Fibroblast of skin of left quadriceps (primary cell): ENCODE results near the gene TRIM10.
"Not testable (repeated sequence)": the region's sequence is repeated elsewhere in the genome, so short reads cannot be mapped to it uniquely, and the experiment has no call there.

Experiments
- DNase-seq, 2 experiments: peaks; one replicate each; pipeline ENCODE4 v3.0.0-alpha.2; 2013; ENCODE audit warnings: low read depth in 2 of 2

Gene TRIM10

DNA sequence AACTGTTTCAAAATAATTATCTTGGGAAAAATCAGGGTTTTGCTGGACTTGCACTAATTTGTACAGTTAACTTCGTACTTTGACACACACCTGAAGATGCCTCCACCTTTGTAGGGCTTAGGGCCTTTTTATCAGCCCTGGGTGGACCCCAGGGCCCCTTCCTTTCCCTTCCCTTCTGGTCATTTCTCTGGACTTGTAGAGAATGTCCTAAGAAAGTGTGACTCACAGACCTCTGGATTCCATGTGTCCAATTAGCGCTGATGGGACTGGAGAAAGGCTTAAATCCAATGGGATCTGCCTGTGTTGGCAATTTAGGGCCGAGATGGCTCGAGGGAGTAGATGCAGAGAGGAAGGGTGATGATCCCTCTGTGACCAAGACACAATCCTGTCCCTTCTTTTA, 11.7 kb upstream of the TRIM10 start:
- DNase-seq: no peak

DNA sequence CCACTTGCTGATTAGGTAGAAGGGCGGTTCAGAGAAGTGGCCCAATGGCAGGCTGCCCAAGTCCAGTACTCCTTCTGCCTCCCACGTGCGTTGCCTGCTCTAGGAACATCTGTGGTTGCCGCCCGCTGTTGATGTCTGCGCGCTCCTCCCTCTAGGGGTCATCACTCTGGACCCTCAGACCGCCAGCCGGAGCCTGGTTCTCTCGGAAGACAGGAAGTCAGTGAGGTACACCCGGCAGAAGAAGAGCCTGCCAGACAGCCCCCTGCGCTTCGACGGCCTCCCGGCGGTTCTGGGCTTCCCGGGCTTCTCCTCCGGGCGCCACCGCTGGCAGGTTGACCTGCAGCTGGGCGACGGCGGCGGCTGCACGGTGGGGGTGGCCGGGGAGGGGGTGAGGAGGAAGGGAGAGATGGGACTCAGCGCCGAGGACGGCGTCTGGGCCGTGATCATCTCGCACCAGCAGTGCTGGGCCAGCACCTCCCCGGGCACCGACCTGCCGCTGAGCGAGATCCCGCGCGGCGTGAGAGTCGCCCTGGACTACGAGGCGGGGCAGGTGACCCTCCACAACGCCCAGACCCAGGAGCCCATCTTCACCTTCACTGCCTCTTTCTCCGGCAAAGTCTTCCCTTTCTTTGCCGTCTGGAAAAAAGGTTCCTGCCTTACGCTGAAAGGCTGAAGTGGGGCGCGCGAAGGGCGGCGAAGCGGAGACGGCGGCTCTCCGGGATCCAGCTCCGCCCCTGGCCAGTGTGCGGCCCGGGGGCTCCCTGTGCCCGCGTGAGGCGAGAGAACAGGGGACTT, 10.9 kb upstream of the TRIM10 start:
- no peak for DNase-seq

DNA sequence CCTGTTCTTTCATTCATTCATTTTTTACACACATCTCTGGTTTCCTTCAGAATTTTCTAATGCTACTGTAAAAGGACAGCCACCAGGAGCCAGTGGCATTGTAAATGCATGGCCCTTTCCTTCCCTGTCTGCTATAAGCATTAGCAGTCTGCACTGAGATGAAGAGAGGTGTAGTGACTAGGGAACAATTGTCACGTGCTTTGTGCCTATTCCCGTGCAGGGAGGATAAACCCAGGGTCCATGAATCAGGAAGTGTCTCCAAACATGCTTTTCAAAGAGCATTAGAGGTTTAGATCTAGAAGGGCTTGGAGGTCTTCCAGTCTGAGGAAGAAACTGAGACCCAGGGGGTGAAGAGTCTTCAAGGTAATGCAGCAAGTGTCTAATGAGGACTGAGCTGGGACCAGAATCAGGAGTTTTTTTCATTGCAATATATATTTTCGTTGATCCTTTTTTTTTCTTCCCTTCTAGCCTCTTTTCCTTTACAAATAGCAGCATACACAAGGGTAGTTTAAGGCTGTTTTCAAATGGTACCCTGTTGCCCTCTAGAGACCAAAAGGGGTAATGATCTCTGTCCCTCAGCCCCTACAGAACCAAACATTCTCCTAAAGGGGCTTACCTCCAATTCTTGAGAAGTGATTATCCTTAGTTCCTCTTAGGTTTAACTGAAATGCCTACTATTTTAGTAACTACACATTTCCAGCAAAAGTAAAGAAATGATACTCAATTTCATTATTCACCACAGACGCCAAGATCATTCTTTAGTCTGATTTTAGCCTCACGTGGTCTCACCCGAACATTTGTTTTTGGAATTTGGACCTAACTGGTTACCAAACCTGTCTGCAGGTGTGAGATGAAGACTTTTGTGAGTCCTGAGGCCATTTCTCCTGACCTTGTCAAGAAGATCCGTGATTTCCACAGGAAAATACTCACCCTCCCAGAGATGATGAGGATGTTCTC, 8.9 kb upstream of the TRIM10 start:
- DNase-seq: peak; percentile 18 to 22

- no peak for DNase-seq
Observed at GRCh38 chr6:30168741-30169140, 7.7 kb upstream of the TRIM10 start.

GRCh38 chr6:30167101-30167500, 6.1 kb upstream of the TRIM10 start:
- DNase-seq: no peak

GRCh38 chr6:30165238-30165637, 4.2 kb upstream of the TRIM10 start:
- not testable (repeated sequence) for DNase-seq

DNA sequence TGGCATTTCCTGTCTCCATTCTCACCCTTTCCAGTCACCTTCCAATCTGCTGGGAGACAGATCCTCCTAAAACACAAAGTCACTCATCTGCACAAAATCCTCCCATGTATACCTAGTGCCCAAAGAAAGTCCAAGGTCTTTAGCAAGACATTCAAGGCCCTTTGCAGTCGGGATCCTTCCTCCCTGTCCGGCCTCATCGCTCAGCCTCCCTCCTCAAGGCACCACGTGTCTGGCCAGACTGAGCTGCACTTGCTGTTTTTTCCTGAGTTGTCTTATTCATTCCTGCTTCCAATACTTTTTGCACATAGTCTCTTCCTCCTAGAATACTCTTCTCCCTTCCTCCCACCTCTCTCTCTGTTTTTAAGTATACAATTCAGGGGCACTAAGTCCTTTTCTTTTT, 3.7 kb upstream of the TRIM10 start:
- DNase-seq: no peak

DNA sequence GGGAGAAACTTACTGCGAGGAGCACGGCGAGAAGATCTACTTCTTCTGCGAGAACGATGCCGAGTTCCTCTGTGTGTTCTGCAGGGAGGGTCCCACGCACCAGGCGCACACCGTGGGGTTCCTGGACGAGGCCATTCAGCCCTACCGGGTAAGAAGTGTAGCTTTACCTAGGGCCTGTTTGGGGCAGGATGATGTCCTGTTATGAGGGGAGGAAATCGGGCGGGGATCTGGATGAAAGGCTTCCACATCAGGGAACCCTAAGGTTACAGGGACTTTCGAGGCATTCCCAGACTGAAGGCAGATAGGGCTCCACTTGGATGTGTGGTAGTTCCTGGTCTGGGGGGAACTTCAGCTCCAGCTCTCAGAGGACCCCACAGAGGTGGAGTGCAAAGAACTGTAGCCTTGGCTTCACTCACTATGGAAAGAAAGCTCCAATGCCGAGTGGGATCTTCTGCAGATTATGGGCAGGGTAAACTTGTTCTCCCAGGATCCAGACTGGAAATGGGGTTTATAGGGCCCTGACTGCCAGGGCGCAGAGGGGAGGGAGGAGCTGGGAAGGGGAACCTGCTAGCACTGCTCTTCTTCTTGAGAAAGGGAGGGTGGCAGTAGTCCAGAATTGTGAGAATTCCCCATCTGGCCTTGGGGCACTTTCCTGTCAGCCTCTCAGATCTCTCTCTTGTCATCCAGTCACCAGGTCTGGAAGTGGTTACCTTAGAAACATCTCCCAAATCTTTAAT, 3.1 kb upstream of the TRIM10 start:
- DNase-seq: no peak

DNA sequence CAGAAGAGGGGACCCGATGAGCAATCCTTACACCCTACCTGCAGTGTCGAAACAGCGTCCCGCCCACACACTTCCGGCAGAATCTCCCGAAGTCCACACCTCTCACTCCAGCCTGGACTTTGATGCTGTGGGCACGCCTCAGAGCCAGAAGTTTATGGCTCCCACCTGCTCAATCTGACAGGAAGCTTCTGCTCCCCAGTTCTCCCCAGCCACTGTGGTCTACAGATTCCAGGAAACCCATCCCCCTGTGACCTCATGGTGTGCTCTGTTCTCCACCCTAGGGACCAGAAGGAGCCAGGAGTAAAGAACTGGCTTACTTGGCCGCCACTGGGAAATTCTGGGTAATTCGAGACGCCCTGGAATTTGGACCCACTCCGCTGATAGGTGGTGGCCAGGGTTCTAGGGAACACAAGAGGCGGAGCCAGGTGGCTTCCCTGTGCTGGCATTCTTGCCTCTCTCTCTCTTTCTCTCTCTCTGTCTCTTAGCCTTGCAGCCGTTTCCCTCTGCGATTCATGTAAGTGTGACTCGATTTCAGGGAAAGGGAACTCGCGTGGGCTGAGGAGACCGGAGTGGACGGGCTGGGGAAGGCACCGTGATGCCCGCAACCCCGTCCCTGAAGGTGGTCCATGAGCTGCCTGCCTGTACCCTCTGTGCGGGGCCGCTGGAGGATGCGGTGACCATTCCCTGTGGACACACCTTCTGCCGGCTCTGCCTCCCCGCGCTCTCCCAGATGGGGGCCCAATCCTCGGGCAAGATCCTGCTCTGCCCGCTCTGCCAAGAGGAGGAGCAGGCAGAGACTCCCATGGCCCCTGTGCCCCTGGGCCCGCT, 2.3 kb upstream of the TRIM10 start, which contains the start of gene TRIM15:
TSS of gene TRIM15 (plus strand) at position 457 of the 828 bp plus-strand sequence. CDS start at position 596, 139 bp downstream.
- no peak for DNase-seq

GRCh38 chr6:30162265-30163089, 1.5 kb upstream of the TRIM10 start:
- no peak for DNase-seq

DNA sequence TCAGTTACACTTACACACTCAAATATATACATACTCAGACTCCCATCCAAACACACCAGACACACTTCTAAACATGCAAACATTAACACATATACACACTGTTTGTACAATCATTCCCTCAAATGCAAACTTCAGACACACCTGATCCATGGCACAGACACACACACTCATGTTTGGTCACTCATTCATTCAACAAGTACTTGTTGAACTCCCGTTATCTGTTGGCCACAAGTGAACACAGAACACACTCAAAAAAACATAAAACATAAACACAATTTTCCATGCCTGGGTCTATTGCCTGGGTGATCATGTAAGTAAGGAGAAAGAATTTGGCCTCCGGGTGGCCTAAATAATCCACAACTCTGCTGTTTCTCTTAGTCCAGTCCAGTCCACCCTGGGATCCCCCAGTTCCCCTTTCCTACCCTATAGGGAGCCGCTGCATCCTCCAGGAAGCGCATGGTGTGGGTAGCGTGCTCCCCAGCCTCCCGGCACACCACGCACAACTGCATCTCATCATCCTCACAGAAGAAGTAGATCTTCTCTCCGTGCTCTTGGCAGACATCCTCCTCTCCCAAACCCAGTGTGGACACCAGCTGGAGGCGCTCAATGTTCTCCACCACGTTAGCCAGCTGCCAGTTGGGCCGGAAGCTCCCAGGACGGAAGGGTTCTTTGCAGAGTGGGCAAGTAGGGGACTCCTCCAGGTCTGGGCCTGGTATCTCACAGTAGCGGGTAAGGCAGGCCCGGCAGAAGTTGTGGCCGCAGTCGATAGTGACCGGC, 815 bp downstream of the TRIM10 start:
- no peak for DNase-seq

DNA sequence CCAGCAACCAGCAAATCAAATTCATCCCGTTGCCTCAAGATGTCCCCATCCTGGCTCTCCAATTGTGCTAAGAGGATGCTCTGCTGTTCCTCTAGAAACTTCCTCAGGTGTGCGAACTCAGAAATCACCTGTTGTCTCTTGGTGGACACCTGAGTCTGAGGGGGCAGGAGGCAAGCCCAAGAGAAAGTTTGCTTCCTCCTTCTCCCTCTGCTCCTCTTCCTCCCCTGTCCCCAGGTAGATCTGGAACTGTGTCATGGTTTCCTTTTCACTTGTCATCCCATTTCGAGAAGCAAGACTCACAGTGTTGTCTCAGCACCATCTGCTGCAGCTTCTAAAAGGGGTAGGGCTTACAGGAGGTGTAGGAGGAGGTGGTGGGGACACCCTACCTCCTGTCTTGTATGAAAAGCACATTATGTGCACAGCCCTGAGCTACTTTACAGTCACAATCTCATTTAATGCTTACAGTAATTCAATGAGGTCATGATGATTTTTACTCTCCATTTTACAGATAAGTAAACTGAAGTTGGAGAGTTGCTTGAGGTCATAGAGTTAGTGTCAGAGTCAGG, 2.5 kb downstream of the TRIM10 start:
- DNase-seq: no peak

DNA sequence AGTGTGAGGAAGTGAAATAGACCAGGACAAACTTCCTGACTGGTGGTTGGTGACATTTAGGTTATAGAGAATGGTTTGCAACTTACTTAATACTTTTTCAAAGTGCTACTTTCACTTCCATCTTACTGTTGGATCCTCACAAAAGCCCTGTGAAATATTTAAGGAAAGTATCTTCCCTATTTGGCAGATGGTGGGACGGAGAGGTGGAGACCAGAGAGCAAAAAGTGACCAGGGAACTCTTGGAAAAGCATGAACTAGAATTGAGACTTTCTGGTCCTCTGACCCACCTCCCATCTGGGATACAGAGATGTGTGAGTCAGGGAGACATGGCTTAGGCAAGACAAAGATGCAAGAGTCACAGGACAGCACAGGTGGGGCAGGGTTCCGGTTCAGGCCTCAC, 3.0 kb downstream of the TRIM10 start:
- no peak for DNase-seq

GRCh38 chr6:30157581-30157980, 3.4 kb downstream of the TRIM10 start:
- DNase-seq: no peak

GRCh38 chr6:30156774-30157173, 4.2 kb downstream of the TRIM10 start:
- no peak for DNase-seq

- DNase-seq: no peak
Observed at GRCh38 chr6:30156262-30156599, 4.8 kb downstream of the TRIM10 start.

DNA sequence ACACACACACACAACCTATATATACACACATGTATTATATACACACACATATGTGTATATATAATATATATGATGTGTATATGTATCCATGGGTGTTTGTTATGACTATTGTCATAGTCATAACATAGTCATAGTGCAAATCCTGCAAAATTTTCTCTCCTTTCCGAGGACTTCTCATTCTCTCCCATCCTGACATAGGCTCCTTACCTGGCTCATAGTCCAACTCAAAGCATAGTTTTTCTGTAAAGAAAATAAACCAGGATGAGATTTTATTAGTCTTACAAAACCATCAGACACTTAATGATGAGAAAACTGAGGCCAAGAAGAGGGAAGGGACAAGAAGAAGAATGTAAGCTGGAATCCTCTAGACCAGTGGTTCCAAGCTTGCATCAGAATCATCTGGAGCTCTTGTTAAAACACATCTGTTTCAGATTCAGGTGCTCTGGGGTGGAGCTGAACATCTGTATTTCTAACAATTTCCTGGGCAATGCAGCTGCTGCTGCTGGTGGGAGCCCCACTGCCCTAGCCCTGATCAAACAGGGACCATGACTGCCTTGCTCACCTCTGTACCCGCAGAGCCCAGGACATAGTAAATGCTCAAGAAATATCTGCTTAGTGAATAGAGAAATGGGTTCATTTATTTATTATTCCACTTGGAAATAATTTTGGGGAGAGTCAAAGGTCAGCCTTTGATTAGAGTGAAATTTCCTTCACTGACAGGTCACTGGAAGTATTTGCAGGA, 5.3 kb downstream of the TRIM10 start:
- no peak for DNase-seq

DNA sequence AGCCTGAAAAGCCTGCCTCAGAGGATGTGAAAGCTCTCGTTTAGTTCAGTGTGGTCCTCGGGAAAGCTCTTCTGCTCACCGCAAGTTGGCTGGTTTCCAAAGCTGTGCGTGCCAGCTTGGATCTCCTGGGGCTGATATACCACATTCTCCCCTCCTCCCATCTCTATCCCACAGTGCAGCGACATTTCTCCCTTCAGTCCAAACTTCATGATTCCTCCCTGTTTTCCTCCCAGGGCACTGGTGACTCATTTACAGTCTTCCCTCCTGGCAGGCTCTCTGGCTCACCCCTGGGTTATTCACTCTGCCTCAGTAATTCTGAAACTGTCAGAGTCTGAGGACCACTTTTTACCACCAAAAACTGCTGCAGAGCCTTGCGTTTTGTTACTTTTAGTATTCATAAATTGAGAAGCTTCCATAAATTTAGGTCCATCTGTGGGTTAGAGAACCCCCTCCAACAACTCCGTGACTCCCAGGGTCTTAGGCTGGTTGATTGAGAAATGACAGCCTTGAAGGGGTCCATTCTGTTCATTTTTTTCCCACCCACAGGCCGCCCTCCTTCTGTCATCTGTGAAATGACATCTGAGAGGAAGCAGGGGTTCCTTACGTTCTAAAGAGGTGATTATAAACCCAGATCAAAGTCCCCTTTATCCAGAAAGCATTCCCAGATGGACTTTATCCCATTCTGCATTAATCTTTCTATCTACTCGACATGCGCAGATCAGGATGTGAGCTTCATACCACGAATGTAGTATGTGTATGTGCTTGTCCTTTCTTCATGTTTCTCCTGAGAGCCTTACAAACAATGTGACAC, 6.1 kb downstream of the TRIM10 start:
- DNase-seq: peak; percentile 74 to 77
